CD4-positive, alpha-beta memory T cell (primary cell): ENCODE results near the gene KRT80. TPM values are rescaled to one million over a fixed set of nuclear protein-coding genes. Genes with fewer than 3 reads are reported as not detected.
A peak's percentile ranks its signal among the peaks of the same experiment; 100 is the strongest.

Source experiments
- CTCF ChIA-PET: fragments of 350-600 bp; sonication (Branson Sonifier 250); formaldehyde crosslinking; loops from one replicate; lab custom pipeline; 2021; ENCODE audit warnings: inconsistent platforms; ENCODE audit not compliant: partially characterized antibody; lab: Charles Lee
- POLR2A ChIA-PET: fragments of 350-600 bp; sonication (Branson Sonifier 250); formaldehyde crosslinking; loops from one replicate; lab custom pipeline; 2021; ENCODE audit not compliant: partially characterized antibody; lab: Charles Lee
- DNase-seq, 5 donors: peaks; one replicate each; pipeline versions ENCODE4 v3.0.0 to v3.0.0-alpha.2; 2020 to 2022; ENCODE audit warnings: mixed read lengths in 1 of 5
- H3K27ac ChIP-seq: one replicate; pipeline ENCODE4 v1.7.0; 2013; ENCODE audit warnings: low read depth, low read length
- H3K27me3 ChIP-seq: 2 replicates; pipeline ENCODE4 v1.7.0; 2013; ENCODE audit warnings: mild to moderate bottlenecking, low read length, moderate library complexity; ENCODE audit not compliant: insufficient read depth
- H3K36me3 ChIP-seq: 2 replicates; pipeline ENCODE4 v1.7.0; 2013; ENCODE audit warnings: mild to moderate bottlenecking, low read length, moderate library complexity; ENCODE audit not compliant: insufficient read depth
- H3K4me1 ChIP-seq: 2 replicates; pipeline ENCODE4 v1.7.0; 2013; ENCODE audit warnings: mild to moderate bottlenecking, low read length, moderate library complexity; ENCODE audit not compliant: insufficient read depth
- H3K4me3 ChIP-seq, 2 donors: one replicate each; pipeline ENCODE4 v1.7.0; 2013; ENCODE audit warnings: low read length in 2 of 2, mild to moderate bottlenecking in 1 of 2
- H3K9me3 ChIP-seq, 2 donors: one replicate each; pipeline ENCODE4 v1.7.0; 2013; ENCODE audit warnings: low read length in 2 of 2, control low read depth in 1 of 2; ENCODE audit not compliant: control insufficient read depth in 1 of 2
- H3K27ac Mint-ChIP-seq, 7 donors: one replicate each; pipeline ENCODE4 v1.8.0; 2020 to 2021; ENCODE audit warnings: mixed read lengths in 7 of 7, mild to moderate bottlenecking in 6 of 7, inconsistent platforms in 3 of 7, moderate library complexity in 3 of 7
- H3K27me3 Mint-ChIP-seq, 2 donors: one replicate each; pipeline ENCODE4 v1.8.0; 2020 to 2021; ENCODE audit warnings: mixed read lengths in 2 of 2
- H3K36me3 Mint-ChIP-seq, 2 donors: one replicate each; pipeline ENCODE4 v1.8.0; 2020 to 2021; ENCODE audit warnings: mixed read lengths in 2 of 2, inconsistent platforms in 1 of 2, mild to moderate bottlenecking in 1 of 2
- H3K4me1 Mint-ChIP-seq, 4 donors: one replicate each; pipeline ENCODE4 v1.8.0; 2020 to 2021; ENCODE audit warnings: mixed read lengths in 4 of 4, mild to moderate bottlenecking in 1 of 4
- H3K4me3 Mint-ChIP-seq, 8 donors: one replicate each; pipeline ENCODE4 v1.8.0; 2020 to 2021; ENCODE audit warnings: mixed read lengths in 8 of 8, mild to moderate bottlenecking in 7 of 8, moderate library complexity in 6 of 8, inconsistent platforms in 3 of 8
- H3K9me3 Mint-ChIP-seq, 8 donors: one replicate each; pipeline ENCODE4 v1.8.0; 2020 to 2021; ENCODE audit warnings: mixed read lengths in 8 of 8, mild to moderate bottlenecking in 5 of 8, inconsistent platforms in 3 of 8, moderate library complexity in 1 of 8
- intact Hi-C: fragments of 100-400 bp; cut with micrococcal nuclease; formaldehyde crosslinking; loops from one replicate; pipeline ENCODE4 v1.15.1; 2023
- polyA plus RNA-seq, 2 donors: library from polyadenylated mRNA; unstranded; fragments of 300-500 nt; fragmentation: Illumina TruSeq; gene quantifications; one replicate each; pipeline ENCODE4 v1.2.3, GENCODE V29; 2021
- total RNA-seq, 2 experiments: library from RNA; stranded (reverse); gene quantifications; one replicate each; pipeline ENCODE4 v1.2.3, GENCODE V29; 2021

KRT80 gene
- total and polyA plus RNA-seq, 4 experiments from 2014 or later, result not detected

DNA sequence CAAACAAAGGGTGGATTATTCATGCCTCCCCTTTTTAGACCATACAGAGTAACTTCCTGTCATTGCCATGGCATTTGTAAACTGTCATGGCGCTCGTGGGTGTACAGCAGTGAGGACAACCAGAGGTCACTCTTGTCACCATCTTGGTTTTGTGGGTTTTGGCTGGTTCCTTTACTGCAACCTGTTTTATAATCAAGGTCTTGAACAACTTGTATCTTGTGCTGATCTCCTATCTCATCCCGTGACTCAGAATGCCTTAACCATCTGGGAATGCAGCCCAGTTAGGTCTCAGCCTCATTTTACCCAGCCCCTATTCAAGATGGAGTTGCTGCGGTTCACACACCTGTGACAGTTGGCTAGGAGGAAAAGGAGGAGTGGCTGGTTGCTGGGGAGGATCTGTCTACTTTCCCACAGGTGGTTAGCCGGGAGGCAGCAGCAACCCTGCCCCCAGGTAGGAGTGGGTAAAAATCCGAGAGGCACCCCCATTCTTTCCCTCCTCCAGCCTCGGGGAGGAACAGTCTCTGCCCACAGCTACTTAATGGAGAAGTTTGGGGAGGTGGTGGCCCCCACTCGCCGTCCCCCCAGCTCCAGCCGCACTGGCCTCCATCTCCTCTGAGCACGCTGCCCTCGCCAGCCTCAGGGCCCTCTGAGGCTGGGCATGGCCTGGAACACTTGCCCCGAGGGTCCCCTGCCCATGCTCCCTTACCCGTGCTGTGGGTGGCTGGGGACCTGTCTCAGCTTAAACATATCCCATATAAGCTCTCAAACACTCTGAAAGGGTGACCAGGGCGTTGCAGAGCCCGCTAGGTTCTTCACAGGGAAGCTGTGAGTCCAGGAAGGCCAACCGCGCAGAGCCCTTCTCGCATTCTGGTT is 70.6 kb downstream of the KRT80 start:
- Histone ChIP-seq H3K4me3 (no peak overlapping the region), H3K27ac (no peak overlapping the region), H3K9me3 (no peaks in the 10 kb centered on the region), H3K27me3 (no peaks in the 10 kb centered on the region), H3K36me3 (no peaks in the 10 kb centered on the region), H3K4me1 (peaks cover 10% of the 10 kb centered on the region)
- CTCF ChIA-PET, result interaction anchor here (0.6 to 4.5 kb wide), 8 partner anchors 9 to 292 kb away, joined by 3 to 41 read pairs (median 4); no protein-coding TSS in a partner anchor
- intact Hi-C loops, result no loop called here
- POLR2A ChIA-PET, result no interaction called here
- Mint-ChIP-seq H3K9me3 (peaks cover 0 to 2% (median 0%) of the 10 kb centered on the region in 8 donors), H3K27ac (no peak overlapping the region), H3K27me3 (peaks cover 8 to 28% of the 10 kb centered on the region in 2 donors), H3K4me3 (peak overlapping the region in 2 of 8 donors; percentile 41), H3K36me3 (no peaks in the 10 kb centered on the region), H3K4me1 (peaks cover 13 to 23% (median 16%) of the 10 kb centered on the region in 4 donors)
- peak in 1 of 5 donors; percentile 5 for DNase-seq

DNA sequence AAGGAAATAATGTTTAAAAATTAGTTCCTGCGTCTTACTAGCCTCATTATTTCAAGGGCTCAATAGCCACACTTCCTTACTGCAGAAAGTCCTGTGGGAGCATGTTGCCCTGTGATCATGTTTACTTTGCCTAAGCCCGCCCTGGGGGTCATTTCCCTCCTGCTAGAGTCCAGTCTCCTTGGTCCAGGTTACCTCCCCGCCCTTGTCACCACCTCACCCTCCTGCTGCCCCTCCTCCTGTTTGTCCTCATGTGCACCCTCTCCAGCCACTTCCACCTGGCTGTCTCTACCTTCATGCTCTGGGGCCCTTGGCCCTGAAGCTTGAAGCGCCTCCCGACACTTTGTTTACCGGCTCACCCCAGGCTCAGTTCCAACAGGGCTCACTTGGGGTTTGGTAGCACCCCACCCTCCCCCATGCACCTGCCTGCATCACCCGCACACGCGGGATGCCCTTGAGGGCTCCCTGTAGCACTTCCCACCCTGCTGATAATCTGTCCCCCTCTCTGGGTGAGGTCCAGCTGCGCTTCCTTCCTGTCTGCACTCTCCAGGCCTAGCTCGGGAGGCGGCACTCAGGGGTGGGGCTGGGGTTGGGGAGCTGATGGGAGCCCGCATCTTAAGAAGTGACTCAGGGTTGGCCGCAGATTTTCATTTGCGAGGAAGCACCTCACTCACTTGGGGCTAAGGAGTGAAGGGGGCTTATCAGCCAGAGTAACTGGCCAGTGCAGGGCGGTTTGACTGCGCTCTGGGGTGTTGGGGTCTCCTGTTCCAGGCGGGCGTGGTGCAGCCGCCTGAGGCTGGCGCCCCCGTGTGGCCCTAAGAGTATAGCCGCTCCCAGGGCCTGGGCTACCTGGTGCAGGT is 72.2 kb downstream of the KRT80 start:
- ChIA-PET POLR2A (no interaction called here), CTCF (interaction anchor here (0.6 to 1.4 kb wide), 7 partner anchors 13 to 96 kb away, joined by 3 to 6 read pairs (median 3); no protein-coding TSS in a partner anchor)
- Histone ChIP-seq H3K4me3 (no peak overlapping the region), H3K27me3 (no peaks in the 10 kb centered on the region), H3K4me1 (peaks cover 12% of the 10 kb centered on the region), H3K36me3 (no peaks in the 10 kb centered on the region), H3K27ac (no peak overlapping the region), H3K9me3 (no peaks in the 10 kb centered on the region)
- peak in 4 of 5 donors; percentile 39 to 46 (median 44) for DNase-seq
- Mint-ChIP-seq H3K9me3 (peaks cover 0 to 2% (median 0%) of the 10 kb centered on the region in 8 donors), H3K4me3 (peak overlapping the region in 5 of 8 donors; percentile 35 to 74 (median 55)), H3K36me3 (no peaks in the 10 kb centered on the region), H3K27ac (peak overlapping the region in 3 of 7 donors; percentile 61 to 92 (median 79)), H3K27me3 (peaks cover 6 to 14% of the 10 kb centered on the region in 2 donors), H3K4me1 (peaks cover 13 to 27% (median 17%) of the 10 kb centered on the region in 4 donors)
- intact Hi-C loops, result no loop called here

Other genes with a start within 250 kb of the KRT80 start
- gene ACVR1B, start 240.3 kb downstream of the KRT80 start, total RNA-seq, result 10 to 100 TPM; 10.8 to 12.6 TPM
- 1 to 10 TPM in 1 of 2 donors, under 1 TPM in 1; 0.42 to 2.5 TPM for gene ACVR1B, start 240.3 kb downstream of the KRT80 start, polyA plus RNA-seq
- gene TAMALIN, start 185.1 kb downstream of the KRT80 start, total RNA-seq, result 10 to 100 TPM; 30.5 to 31.7 TPM
- 1 to 10 TPM; 1.2 to 5.3 TPM for gene TAMALIN, start 185.1 kb downstream of the KRT80 start, polyA plus RNA-seq
- 1 to 10 TPM; 1.1 to 1.3 TPM for gene NR4A1, start 140.6 kb downstream of the KRT80 start, total RNA-seq
- gene NR4A1, start 140.6 kb downstream of the KRT80 start, polyA plus RNA-seq, result 1 to 10 TPM; 1.2 to 1.3 TPM
- gene ATG101, start 122.0 kb downstream of the KRT80 start, total RNA-seq, result 10 to 100 TPM; 24.4 to 27.0 TPM
- 10 to 100 TPM; 22.2 to 27.1 TPM for gene ATG101, start 122.0 kb downstream of the KRT80 start, polyA plus RNA-seq
- gene SMIM41, start 112.3 kb downstream of the KRT80 start, total RNA-seq, result not detected
- gene SMIM41, start 112.3 kb downstream of the KRT80 start, polyA plus RNA-seq, result not detected
- gene KRT7, start 41.2 kb upstream of the KRT80 start, total RNA-seq, result not detected
- gene KRT7, start 41.2 kb upstream of the KRT80 start, polyA plus RNA-seq, result not detected
- not detected for gene KRT86, start 82.6 kb upstream of the KRT80 start, total RNA-seq
- not detected for gene KRT86, start 82.6 kb upstream of the KRT80 start, polyA plus RNA-seq
- not detected for gene KRT81, start 99.5 kb upstream of the KRT80 start, total RNA-seq
- not detected for gene KRT81, start 99.5 kb upstream of the KRT80 start, polyA plus RNA-seq
- gene KRT83, start 129.4 kb upstream of the KRT80 start, total RNA-seq, result not detected
- not detected for gene KRT83, start 129.4 kb upstream of the KRT80 start, polyA plus RNA-seq
- not detected for gene KRT85, start 175.5 kb upstream of the KRT80 start, total RNA-seq
- not detected for gene KRT85, start 175.5 kb upstream of the KRT80 start, polyA plus RNA-seq
- not detected for gene KRT84, start 193.6 kb upstream of the KRT80 start, total RNA-seq
- gene KRT84, start 193.6 kb upstream of the KRT80 start, polyA plus RNA-seq, result not detected
- gene KRT82, start 214.3 kb upstream of the KRT80 start, total RNA-seq, result not detected
- gene KRT82, start 214.3 kb upstream of the KRT80 start, polyA plus RNA-seq, result not detected
- gene KRT75, start 242.4 kb upstream of the KRT80 start, total RNA-seq, result not detected
- not detected for gene KRT75, start 242.4 kb upstream of the KRT80 start, polyA plus RNA-seq